HepG2 (cell line): ENCODE results near the gene NPSR1. TPM values are rescaled to one million over a fixed set of nuclear protein-coding genes. Genes with fewer than 3 reads are reported as not detected.

ENCODE experiments used
- ATAC-seq: fragments of 200-7000 bp; cut with Tn5 transposase; 3 replicates; pipeline ENCODE4 v1.9.1; 2020; ENCODE audit warnings: mild to moderate bottlenecking, moderate library complexity
- BruUV-seq: library from RNA; stranded (reverse); fragments of 400-500 nt; replicated peaks from 2 replicates; lab custom pipeline; 2021; lab: Mats Ljungman, UMichigan
- CTCF ChIA-PET: fragments of 300-600 bp; formaldehyde crosslinking; extraction: SDS; loops from one replicate; lab custom pipeline; 2021; ENCODE audit warnings: low total read pairs, inconsistent platforms, low intra/inter-chr PET ratio; lab: Yijun Ruan, JAX
- POLR2A ChIA-PET: fragments of 350-600 bp; sonication (Branson Sonifier 250); formaldehyde crosslinking; loops from one replicate; lab custom pipeline; 2020; ENCODE audit warnings: antibody characterized with exemption, inconsistent platforms; lab: Yijun Ruan, JAX
- DNase-seq: peaks from one replicate; pipeline ENCODE4 v3.0.0-alpha.2; 2015; ENCODE audit warnings: low spot score
- FAIRE-seq: peaks from 3 replicates; lab custom pipeline; 2011; peaks lifted over from hg19 to GRCh38; lab: Jason Lieb, UNC
- H2AFZ ChIP-seq: one replicate; pipeline ENCODE4 v1.6.1; 2011; ENCODE audit warnings: low read length, inconsistent platforms
- H3K27ac ChIP-seq: fragments of 300-600 bp; 3 replicates; pipeline ENCODE4 v1.8.0; 2011; ENCODE audit warnings: mixed run types, mild to moderate bottlenecking, mixed read lengths, low read length, inconsistent platforms; ENCODE audit not compliant: insufficient read depth; ENCODE audit errors: extremely low read length
- H3K27me3 ChIP-seq, 2 experiments: fragments of 200-600 bp in 1 of 2; 2 replicates in 1 of 2; 3 replicates in 1 of 2; pipeline versions ENCODE4 v1.6.0 to v1.8.0; 2011; ENCODE audit warnings: low read length in 2 of 2, mild to moderate bottlenecking in 2 of 2, moderate library complexity in 2 of 2, inconsistent platforms in 1 of 2; ENCODE audit not compliant: insufficient read depth in 2 of 2, control insufficient read depth in 1 of 2
- H3K36me3 ChIP-seq, 2 experiments: fragments of 200-600 bp in 1 of 2; replicated peaks in 1 of 2; 2 replicates in 1 of 2; 3 replicates in 1 of 2; pipeline versions ENCODE4 v1.5.1 to v1.8.0; 2011; ENCODE audit warnings: low read length in 2 of 2, inconsistent platforms in 1 of 2; ENCODE audit not compliant: insufficient read depth in 2 of 2, control insufficient read depth in 1 of 2
- H3K4me1 ChIP-seq: 2 replicates; pipeline ENCODE4 v1.5.1; 2012; ENCODE audit warnings: low read length, inconsistent platforms; ENCODE audit not compliant: insufficient read depth
- H3K4me2 ChIP-seq: 2 replicates; pipeline ENCODE4 v1.6.0; 2011; ENCODE audit warnings: low read depth, low read length, inconsistent platforms
- H3K4me3 ChIP-seq, 3 experiments: fragments of 200-600 bp in 1 of 3; sonication (generic), shearing (Covaris generic) in 1 of 3; replicated peaks in 1 of 3; 2 replicates each; pipeline ENCODE4 v1.5.1; 2011 to 2016; ENCODE audit warnings: low read length in 3 of 3, inconsistent platforms in 2 of 3, low read depth in 2 of 3, mild to moderate bottlenecking in 2 of 3, control low read depth in 1 of 3, mixed read lengths in 1 of 3; ENCODE audit not compliant: insufficient read depth in 1 of 3
- H3K79me2 ChIP-seq: one replicate; pipeline ENCODE4 v1.6.1; 2011; ENCODE audit warnings: low read length, inconsistent platforms; ENCODE audit not compliant: insufficient read depth
- H3K9ac ChIP-seq: 2 replicates; pipeline ENCODE4 v1.6.0; 2011; ENCODE audit warnings: mild to moderate bottlenecking, low read depth, low read length, inconsistent platforms; ENCODE audit not compliant: insufficient read depth
- H3K9me3 ChIP-seq: 2 replicates; pipeline ENCODE4 v1.5.1; 2012; ENCODE audit warnings: mild to moderate bottlenecking, low read length
- H4K20me1 ChIP-seq: 2 replicates; pipeline ENCODE4 v1.6.0; 2011; ENCODE audit warnings: inconsistent platforms, mild to moderate bottlenecking, low read length, moderate library complexity; ENCODE audit not compliant: insufficient read depth
- FOXA3 ChIP-seq: IDR thresholded peaks from 2 replicates; pipeline ENCODE4 v1.6.1; 2016; ENCODE audit warnings: missing genetic modification reagents, missing compliant biosample characterization
- HOXA9 ChIP-seq: sonication (generic); formaldehyde crosslinking; IDR thresholded peaks from 2 replicates; pipeline ENCODE4 v1.8.1; 2022; ENCODE audit warnings: missing genetic modification reagents, mild to moderate bottlenecking, moderate library complexity, borderline replicate concordance
- MLLT10 ChIP-seq: sonication (generic); formaldehyde crosslinking; IDR thresholded peaks from 2 replicates; pipeline ENCODE4 v1.4.0; 2020; ENCODE audit warnings: missing genetic modification reagents
- TAF15 ChIP-seq: fragments of 200-400 bp; formaldehyde crosslinking; IDR thresholded peaks from one replicate; pipeline ENCODE4 v1.6.1; 2018; ENCODE audit warnings: mild to moderate bottlenecking, low read depth, low read length; ENCODE audit not compliant: poor library complexity, severe bottlenecking
- TSC22D2 ChIP-seq: sonication (generic); formaldehyde crosslinking; IDR thresholded peaks from 2 replicates; pipeline ENCODE4 v1.5.1; 2020; ENCODE audit warnings: missing genetic modification reagents, mild to moderate bottlenecking, borderline replicate concordance
- ZBTB25 ChIP-seq: IDR thresholded peaks from 2 replicates; pipeline ENCODE4 v1.6.1; 2018; ENCODE audit warnings: missing genetic modification reagents
- ZNF350 ChIP-seq: sonication (generic); formaldehyde crosslinking; IDR thresholded peaks from 2 replicates; pipeline ENCODE4 v1.4.0; 2020; ENCODE audit warnings: mild to moderate bottlenecking, low read depth, missing genetic modification reagents, borderline replicate concordance
- ZNF564 ChIP-seq: sonication (generic); formaldehyde crosslinking; IDR thresholded peaks from 2 replicates; pipeline ENCODE4 v1.8.1; 2023; ENCODE audit warnings: mild to moderate bottlenecking, missing genetic modification reagents
- ZNF570 ChIP-seq: sonication (generic); formaldehyde crosslinking; IDR thresholded peaks from 2 replicates; pipeline ENCODE4 v1.4.0; 2020; ENCODE audit warnings: mild to moderate bottlenecking, missing genetic modification reagents, borderline replicate concordance
- ZNF792 ChIP-seq: IDR thresholded peaks from 2 replicates; pipeline ENCODE4 v1.6.1; 2016
- WGBS: methylation state at CpG from one replicate; pipeline ENCODE4 v1.1.6; 2017; ENCODE audit warnings: low lambda C conversion rate; 5-methylcytosine and 5-hydroxymethylcytosine counted together
- in situ Hi-C: cut with HindIII; loops from 2 replicates; pipeline ENCODE4 v1.10.0; 2017; ENCODE audit warnings: low pct_unique_long_range_greater_than_20kb; ENCODE audit not compliant: extremely low pct_ligation_motif_present
- intact Hi-C: fragments of 100-400 bp; cut with micrococcal nuclease; formaldehyde crosslinking; loops from one replicate; pipeline ENCODE4 v1.10.0; 2022; ENCODE audit not compliant: unreplicated experiment
- polyA plus RNA-seq, 8 experiments: library from polyadenylated mRNA; depleted of rRNA in 3 of 8; stranded (reverse) in 7 of 8; unstranded in 1 of 8; fragments of >200 nt; fragmentation: Illumina TruSeq in 4 of 8; extraction: Trizol in 4 of 8; gene quantifications; 2 replicates each; pipeline versions ENCODE4 v1.2.1 to v1.2.3, GENCODE V29; 2011 to 2016; ENCODE audit warnings: low read depth in 4 of 8, missing spikeins in 1 of 8, mixed read lengths in 1 of 8; ENCODE audit not compliant: insufficient read depth in 1 of 8
- total RNA-seq, 5 experiments: library from RNA; depleted of rRNA; stranded (reverse); fragments of >200 nt; fragmentation: Illumina TruSeq; extraction: Trizol; gene quantifications; 2 replicates each; pipeline ENCODE4 v1.2.3, GENCODE V29; 2016; ENCODE audit warnings: low read depth in 1 of 5

NPSR1 gene
- total and polyA plus RNA-seq, 2 of the 13 experiments (the other 11 are each of a cell fraction or from before 2014, with no cell fraction given): not detected

GRCh38 chr7:34723866-34724490 is 66.0 kb downstream of the NPSR1 start:
- ChIA-PET POLR2A (no interaction called here), CTCF (no interaction called here)
- in situ Hi-C loops: no loop called here
- no peak overlapping the region for H3K4me2 ChIP-seq
- no peak overlapping the region for H2AFZ ChIP-seq
- DNase-seq (no peak), FAIRE-seq (no peak), ATAC-seq (no peak)
- WGBS: 95% methylated on average over 2 of the region's 2 CpGs
- H3K79me2 ChIP-seq: no peaks in the 10 kb centered on the region
- H3K27ac ChIP-seq: no peak overlapping the region
- no peak overlapping the region for H3K4me3 ChIP-seq
- no peaks in the 10 kb centered on the region for H3K27me3 ChIP-seq
- no TSS peak for BruUV-seq
- no peak overlapping the region for H3K9ac ChIP-seq
- H3K36me3 ChIP-seq: peaks cover 12 to 40% of the 10 kb centered on the region in 2 experiments
- intact Hi-C loops: no loop called here
- H4K20me1 ChIP-seq: no peaks in the 10 kb centered on the region
- H3K9me3 ChIP-seq: no peaks in the 10 kb centered on the region
- no peak for TF ChIP-seq MLLT10 (CRISPR knock-in tag)
- H3K4me1 ChIP-seq: peaks cover 6% of the 10 kb centered on the region; the same call in 1 of the 2 replicates

GRCh38 chr7:34726221-34726620 is 68.2 kb downstream of the NPSR1 start:
- Histone ChIP-seq H3K27ac (no peak overlapping the region), H3K9ac (no peak overlapping the region), H2AFZ (no peak overlapping the region), H3K4me2 (no peak overlapping the region), H3K4me1 (no peaks in the 10 kb centered on the region), H4K20me1 (no peaks in the 10 kb centered on the region), H3K9me3 (no peaks in the 10 kb centered on the region), H3K4me3 (no peak overlapping the region), H3K27me3 (no peaks in the 10 kb centered on the region), H3K79me2 (no peaks in the 10 kb centered on the region), H3K36me3 (peaks cover 12 to 32% of the 10 kb centered on the region in 2 experiments)
- in situ Hi-C loops: no loop called here
- FAIRE-seq (no peak), ATAC-seq (no peak), DNase-seq (no peak)
- ChIA-PET CTCF (no interaction called here), POLR2A (no interaction called here)
- no peak for TF ChIP-seq ZNF350 (CRISPR knock-in tag)
- TF ChIP-seq ZNF564 (CRISPR knock-in tag): no peak
- no peak for TF ChIP-seq ZNF792 (CRISPR knock-in tag)
- TF ChIP-seq HOXA9: no peak
- no peak for TF ChIP-seq ZNF570 (CRISPR knock-in tag)
- no peak for TF ChIP-seq ZBTB25
- TF ChIP-seq FOXA3 (CRISPR knock-in tag): no peak
- TF ChIP-seq TSC22D2 (CRISPR knock-in tag): no peak
- no peak for TF ChIP-seq TAF15
- BruUV-seq: TSS peak; percentile 4
- intact Hi-C loops: no loop called here
- 100% methylated on average over 1 of the region's 1 CpG for WGBS
